HG02852 (cell line): ENCODE results near the gene TTYH3.
"Not testable (repeated sequence)": the region's sequence is repeated elsewhere in the genome, so short reads cannot be mapped to it uniquely, and the experiment has no call there.

Experiments used
- ATAC-seq: cut with Tn5 transposase; IDR thresholded peaks from one replicate; pipeline ENCODE4 v1.9.1; 2021; ENCODE audit warnings: mild to moderate bottlenecking, moderate library complexity; ENCODE audit not compliant: unreplicated experiment

Gene TTYH3

GRCh38 chr7:2662273-2663120 lies 30.7 kb downstream of the TTYH3 start:
- ATAC-seq = no peak

GRCh38 chr7:2663121-2663886 lies 31.5 kb downstream of the TTYH3 start:
- ATAC-seq = no peak

GRCh38 chr7:2663960-2664359 lies 32.2 kb downstream of the TTYH3 start:
- no peak for ATAC-seq

GRCh38 chr7:2665359-2665791 lies 33.6 kb downstream of the TTYH3 start:
- ATAC-seq = no peak

- no peak for ATAC-seq
These were observed 34.4 kb downstream of the TTYH3 start for GRCh38 chr7:2666155-2666554.

GRCh38 chr7:2666588-2667250 lies 34.9 kb downstream of the TTYH3 start:
- ATAC-seq = no peak

- no peak for ATAC-seq
These were observed 36.1 kb downstream of the TTYH3 start for GRCh38 chr7:2667843-2668242.

- no peak for ATAC-seq
These were observed 36.6 kb downstream of the TTYH3 start for GRCh38 chr7:2668401-2668800.

- no peak for ATAC-seq
These were observed 38.4 kb downstream of the TTYH3 start for GRCh38 chr7:2670171-2670570.

- ATAC-seq = no peak
These were observed 39.1 kb downstream of the TTYH3 start for GRCh38 chr7:2670720-2671391.

- not testable (repeated sequence) for ATAC-seq
These were observed 41.4 kb downstream of the TTYH3 start for GRCh38 chr7:2673214-2673613.

- no peak for ATAC-seq
These were observed 42.1 kb downstream of the TTYH3 start for GRCh38 chr7:2673934-2674333.

GRCh38 chr7:2675256-2675764 lies 43.5 kb downstream of the TTYH3 start:
- no peak for ATAC-seq

GRCh38 chr7:2676576-2676975 lies 44.8 kb downstream of the TTYH3 start:
- ATAC-seq = not testable (repeated sequence)

GRCh38 chr7:2678454-2678853 lies 46.7 kb downstream of the TTYH3 start:
- not testable (repeated sequence) for ATAC-seq

- not testable (repeated sequence) for ATAC-seq
These were observed 47.6 kb downstream of the TTYH3 start for GRCh38 chr7:2679135-2680127.

GRCh38 chr7:2680256-2680655 lies 48.5 kb downstream of the TTYH3 start:
- no peak for ATAC-seq

- no peak for ATAC-seq
These were observed 49.2 kb downstream of the TTYH3 start for GRCh38 chr7:2680792-2681490.
